HG02623 (cell line): ENCODE measurements around the gene DHX58.

ENCODE experiments used
- ATAC-seq: cut with Tn5 transposase; IDR thresholded peaks from one replicate; pipeline ENCODE4 v1.9.1; 2021; ENCODE audit warnings: moderate library complexity; ENCODE audit not compliant: unreplicated experiment

DHX58 gene

DNA sequence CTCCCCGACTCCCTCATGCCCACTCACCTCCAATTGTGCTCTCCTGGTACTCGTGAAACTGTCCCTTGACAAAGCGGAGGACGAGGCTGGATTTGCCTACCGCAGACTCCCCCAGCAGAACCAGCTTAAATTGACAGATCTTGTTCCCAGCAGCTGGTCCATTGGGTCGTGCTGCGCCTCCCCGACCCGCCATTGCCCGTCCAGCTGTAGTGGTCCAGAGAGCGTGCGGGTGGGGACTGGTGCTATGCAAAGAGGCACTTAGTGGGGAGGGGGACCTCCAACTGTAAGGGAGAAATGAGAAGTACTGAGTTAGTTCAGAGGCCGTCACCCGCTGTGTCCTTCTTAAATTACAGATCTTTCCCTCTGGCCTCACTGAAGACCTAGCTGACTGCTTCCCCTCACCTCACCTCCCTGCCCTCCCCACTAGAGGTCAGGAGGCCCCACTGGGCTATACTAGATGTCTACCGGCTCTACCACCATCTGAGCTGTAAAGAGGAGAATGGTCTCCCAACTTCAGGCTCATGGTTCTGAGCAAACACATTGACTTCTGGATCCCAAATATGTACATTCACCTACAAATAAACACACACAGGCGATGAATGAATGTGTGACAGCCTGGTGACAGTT is 17.9 kb upstream of the DHX58 start:
- ATAC-seq = no peak

DNA sequence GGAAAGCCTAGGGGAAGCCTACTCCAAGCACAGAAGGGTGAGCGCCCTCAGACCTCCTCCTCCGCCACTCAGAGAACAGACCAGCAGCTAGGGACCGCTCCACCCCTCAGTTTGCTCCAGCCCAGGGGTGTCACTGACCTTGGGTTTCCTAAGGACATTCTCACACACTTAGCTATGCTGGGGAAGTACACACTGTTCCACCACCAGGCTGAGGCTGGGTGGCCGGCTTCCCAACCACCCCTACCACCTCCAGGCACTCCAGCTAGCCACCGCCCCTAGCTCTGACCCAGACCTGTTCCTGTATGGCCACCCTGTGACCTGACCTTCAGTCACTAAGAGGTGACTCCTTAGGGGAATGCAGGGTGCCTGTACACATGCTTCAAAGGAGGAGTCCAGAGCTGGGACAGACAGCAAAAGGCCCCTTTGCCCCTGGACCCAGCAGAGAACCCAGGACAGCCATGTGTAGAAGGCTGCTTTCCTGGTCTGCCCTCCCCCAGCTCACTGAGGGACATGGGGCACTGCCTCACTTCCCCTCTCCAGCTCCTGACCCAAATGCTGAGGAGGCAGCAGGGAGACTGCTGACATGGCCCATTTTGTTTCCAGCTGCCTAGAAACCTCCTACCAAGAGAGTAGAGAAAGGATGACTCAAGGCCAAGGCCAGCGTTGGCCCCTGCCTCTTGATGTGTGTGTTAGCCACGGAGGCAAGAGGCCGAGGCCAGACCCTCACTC is 16.8 kb upstream of the DHX58 start:
- ATAC-seq = no peak

DNA sequence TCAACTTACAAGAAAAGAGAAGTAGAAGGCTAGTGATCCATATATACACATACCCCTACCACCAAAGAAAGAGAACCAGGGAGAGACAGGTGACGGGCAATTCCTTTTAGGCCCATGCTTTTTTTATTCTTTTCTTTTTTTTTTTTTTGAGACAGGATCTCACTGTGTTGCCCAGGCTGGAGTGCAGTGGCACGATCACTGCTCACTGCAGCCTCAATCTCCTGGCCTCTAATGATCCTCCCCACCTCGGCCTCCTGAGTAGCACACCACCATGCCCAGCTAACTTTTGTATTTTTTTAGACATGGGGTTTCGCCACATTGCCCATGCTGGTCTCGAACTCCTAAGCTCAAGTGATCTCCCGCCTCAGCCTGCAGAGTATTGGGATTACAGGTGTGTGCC is 14.9 kb upstream of the DHX58 start:
- no peak for ATAC-seq

DNA sequence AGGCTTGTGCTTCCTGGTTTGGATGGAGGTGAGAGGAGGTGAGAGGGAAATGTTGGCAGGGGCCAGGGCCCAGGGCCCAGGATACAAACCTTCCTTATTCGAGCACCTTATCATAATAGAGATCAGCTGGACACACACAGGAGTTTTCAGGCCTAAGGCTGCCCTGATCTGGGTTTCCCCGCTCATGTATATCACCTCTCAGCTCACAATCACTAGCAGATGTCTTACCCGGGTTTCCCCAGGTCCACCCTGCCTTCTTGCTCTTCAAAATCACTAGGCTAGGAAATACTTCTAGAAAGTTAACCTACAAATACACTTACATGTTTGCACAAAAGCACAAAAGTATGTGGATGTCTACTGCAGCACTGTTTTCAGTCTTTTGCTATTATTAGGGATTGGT is 14.3 kb upstream of the DHX58 start:
- no peak for ATAC-seq

DNA sequence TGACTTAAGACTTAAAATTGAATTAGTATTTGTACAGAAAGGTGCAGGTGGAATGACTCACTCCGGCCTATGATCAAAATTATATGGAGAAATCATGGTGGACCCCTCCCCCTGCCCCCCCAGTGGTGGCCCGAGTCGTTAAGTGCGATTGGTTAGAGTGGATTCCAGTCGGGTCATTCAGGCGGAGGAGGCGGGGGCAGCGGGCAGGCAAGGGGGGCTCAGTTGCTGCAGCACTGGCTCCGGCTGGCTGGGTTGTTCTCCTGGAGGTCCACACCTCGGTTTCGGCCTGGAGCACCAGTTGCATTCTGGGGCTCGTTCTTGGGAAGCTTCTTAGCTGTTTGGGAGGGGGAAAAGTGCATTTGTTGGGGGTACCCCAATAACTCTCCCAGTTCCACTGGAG is 13.1 kb upstream of the DHX58 start:
- ATAC-seq = no peak

DNA sequence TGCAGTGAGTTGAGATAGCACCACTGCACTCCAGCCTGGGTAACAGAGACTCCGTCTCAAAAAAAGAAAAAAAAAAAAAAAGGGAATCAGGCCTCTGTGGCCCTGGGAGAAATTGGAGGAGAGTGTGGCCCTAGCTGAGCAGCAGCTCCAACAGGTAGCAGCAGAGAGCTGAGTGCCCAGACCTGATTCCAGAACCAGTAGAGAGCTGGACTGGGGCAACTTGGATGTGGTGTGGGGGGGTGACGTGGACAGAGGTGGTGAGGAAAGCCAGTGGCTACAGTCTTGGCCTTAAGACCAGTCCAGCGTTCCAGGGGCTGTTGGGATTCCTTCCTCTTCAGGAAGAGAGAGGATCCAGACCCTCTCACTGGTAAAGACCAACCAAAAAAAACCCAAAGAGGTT is 11.7 kb upstream of the DHX58 start:
- no peak for ATAC-seq

DNA sequence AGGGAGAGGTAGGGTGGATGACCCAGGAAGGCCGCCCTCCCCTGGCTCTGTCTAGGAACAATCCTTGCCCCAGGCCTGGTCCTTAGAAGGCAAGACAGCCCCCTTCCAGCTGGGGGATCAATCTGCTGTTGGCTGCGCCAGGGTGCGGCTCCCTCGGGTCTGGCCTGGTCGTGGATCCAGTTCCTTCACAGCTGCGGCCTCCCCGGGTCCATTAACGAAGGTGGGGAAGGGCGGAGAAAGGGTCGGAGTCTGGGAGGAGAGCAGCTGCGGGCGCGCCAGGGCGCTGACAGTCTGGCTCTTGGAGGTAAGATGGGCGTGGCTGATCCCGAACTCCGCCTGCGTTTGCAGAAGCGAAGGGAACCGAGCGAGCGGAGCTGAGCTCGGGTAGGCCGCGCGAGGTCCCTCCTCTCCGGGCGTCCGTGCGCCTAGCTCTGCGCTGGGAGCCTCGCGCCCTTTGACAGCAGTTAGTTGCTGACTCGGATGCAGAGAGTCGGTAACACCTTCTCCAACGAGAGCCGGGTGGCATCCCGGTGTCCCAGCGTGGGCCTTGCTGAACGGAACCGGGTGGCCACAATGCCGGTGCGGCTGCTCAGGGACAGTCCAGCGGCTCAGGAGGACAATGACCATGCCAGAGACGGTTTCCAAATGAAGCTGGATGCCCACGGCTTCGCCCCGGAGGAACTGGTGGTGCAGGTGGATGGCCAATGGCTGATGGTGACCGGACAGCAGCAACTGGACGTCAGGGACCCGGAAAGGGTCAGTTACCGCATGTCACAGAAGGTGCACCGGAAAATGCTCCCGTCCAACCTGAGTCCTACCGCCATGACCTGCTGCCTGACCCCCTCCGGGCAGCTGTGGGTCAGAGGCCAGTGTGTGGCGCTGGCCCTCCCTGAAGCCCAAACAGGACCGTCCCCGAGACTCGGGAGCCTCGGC is 10.1 kb upstream of the DHX58 start, which contains the start of gene HSPB9:
TSS of gene HSPB9 (plus strand) at position 434 of the 933 bp plus-strand sequence. CDS start at position 481, 47 bp downstream.
- no peak for ATAC-seq

DNA sequence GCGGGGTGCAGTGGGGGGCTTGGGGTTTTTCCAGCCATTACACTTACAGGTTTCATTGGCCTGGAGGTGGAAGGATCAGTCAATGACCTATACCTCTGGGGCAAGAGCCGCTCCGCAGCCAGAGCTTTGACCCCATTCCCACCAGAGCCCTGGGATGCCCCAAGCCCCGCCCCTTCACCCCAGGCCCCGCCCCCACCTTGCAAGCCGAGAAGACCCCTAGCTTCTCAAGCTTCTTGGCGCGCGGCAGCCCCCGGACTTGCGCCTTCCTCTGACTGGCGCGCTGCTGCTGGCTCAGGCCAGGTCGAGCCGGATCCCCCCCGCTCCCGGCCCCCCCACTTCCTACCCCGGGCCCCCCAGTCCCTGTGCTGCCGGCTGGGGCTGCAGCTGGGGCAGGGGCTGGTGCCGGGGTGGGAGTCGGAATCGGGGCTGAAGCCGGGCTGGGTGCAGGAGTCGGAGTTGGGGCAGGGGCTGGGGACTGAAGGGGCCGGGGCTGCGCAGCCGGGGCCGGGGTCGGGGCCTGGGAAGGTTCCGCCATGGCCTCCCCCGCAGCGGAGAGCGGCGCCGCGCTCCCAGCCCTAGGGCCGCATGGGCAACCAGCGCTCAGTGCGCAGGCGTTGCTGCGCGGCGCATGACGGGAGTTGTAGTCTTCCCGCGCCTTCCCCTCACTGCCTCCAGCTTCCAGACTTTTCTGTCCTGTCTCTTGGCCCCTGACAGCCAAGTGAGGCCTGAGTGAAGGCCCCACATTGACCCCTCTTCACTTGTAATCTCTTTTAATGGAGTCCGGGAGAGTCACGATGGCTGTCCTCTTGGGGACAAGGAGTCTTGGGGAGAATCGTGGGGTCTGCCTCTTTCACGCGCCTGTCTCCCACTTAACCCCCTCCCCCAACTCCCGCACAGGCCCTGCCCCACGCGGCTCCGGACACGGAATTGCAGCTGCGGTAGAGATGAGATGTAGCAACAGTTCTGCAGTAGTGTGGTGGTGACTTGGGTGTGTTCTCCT is 8.6 kb upstream of the DHX58 start, which contains the start of gene KAT2A:
TSS of gene KAT2A (minus strand) at position 598 of the 1,000 bp plus-strand sequence. CDS start at position 535, 63 bp downstream.
- ATAC-seq = peak; percentile 65

DNA sequence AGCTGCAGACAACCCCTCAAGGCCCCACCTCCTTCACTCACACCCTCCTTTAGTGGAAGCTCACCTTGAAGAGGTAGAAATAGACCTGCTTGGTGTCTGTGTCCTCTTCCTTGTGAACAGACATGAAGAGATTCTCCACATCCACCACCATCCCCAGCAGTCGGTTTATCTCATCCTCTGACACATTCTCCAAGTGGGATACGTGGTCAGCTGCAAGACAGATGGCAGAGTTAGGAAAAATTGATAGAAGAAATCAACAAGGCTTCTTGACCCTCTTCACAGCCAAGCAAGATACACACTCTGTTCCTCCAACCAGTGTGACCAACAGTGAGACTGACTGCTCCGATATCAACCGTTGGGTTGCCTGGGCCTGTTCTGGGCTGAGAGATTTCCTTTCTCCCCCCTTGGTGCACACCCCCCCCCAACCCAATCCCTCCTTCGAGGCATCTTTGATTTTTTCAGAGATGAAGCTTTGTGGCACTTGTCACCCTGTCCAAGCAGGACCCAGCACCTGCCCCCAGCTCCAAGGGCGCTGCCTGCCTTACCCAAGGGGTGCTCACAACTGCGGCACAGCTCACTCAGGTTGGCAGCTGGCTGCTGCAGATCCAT is 7.8 kb upstream of the DHX58 start:
- ATAC-seq = no peak

DNA sequence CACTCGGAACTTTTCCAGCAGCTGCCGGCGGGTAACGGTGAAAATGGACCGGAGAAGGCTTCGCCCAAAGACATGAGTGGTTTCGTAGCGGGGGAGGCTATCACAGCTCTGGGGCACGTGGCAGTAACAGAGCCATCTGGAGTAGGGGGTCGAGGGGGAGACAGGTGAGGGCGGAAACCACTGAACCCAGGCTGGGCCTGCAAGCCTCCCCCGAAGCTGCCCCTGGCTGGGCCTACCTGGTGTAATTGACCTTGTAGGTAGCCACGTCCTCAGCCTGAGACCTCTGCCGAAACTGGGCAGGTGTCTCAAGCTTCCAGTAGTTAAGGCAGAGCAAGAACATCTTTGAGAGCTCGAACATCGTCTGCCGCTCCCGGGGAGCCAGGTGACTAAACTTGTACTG is 6.8 kb upstream of the DHX58 start:
- no peak for ATAC-seq

DNA sequence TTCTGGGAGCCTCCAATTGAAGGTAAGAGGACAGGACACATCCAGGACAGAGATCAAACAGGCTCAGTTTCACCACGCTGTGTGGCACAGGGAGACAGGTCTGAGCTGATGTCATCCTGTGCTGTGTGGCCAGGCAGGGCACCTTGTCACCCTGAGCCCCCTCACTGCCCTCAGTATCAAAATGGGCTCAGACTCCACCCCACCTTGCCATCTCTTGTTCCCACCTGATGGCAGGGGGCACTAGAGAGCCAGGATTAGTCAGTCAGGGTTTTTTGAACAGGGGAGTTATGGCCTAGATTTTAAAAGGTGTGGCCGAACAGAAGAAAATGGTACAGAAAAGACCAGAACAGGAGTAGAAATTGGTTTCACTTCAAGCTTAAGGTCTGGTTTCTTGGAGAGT is 6.0 kb upstream of the DHX58 start:
- no peak for ATAC-seq

DNA sequence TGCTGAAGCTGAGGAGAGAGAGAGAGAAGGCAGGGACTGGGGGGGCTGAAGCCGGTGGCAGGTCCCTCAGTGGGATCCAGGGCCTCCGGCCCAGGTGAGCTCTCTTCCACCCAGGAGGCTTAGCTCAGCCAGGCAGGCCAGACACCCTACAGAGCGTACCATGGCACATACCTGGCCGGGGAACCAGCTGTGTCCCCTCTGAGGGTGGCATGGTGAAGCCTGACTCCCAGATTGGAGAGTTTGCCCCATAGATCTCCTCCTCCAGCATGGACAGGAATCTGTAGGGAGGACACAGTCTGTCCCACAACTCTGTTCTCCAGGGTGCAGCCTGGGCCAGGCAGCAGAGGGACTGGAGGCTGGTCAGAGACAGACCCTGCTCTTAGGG is 5.6 kb upstream of the DHX58 start:
- ATAC-seq = no peak

DNA sequence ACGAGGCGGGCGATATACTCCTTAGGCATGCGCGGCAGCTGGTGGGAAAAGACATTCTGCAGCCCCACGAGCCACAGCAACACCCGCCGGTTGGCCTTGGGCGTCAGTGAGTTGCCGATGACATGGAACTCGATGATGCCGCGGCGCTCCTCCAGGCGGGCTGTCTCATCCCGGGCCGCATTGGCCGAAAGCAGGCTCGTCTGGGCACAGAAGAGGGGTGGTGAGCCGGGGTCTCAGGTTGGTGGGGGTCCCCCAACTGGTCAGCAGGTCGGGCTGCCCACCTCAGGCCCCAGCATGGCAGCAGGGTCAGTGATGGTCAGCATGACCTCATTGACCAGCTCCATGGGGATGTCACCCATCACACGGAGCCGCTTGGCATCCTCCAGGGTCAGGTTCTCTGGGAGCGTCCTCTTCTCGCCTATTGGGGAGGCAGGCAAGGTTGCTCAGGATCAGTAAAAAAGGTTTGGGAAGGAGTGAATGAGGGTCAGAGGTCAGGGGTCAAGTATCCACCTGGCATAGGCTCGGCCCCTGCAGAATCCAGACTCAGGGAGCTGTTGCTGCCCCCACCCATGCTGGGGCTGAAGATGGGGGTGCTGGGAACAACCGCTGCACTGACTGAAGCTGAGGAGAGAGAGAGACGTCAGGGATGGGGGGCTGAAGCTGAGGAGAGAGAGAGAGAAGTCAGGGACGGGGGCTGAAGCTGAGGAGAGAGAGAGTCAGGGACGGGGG is 5.0 kb upstream of the DHX58 start:
- no peak for ATAC-seq

DNA sequence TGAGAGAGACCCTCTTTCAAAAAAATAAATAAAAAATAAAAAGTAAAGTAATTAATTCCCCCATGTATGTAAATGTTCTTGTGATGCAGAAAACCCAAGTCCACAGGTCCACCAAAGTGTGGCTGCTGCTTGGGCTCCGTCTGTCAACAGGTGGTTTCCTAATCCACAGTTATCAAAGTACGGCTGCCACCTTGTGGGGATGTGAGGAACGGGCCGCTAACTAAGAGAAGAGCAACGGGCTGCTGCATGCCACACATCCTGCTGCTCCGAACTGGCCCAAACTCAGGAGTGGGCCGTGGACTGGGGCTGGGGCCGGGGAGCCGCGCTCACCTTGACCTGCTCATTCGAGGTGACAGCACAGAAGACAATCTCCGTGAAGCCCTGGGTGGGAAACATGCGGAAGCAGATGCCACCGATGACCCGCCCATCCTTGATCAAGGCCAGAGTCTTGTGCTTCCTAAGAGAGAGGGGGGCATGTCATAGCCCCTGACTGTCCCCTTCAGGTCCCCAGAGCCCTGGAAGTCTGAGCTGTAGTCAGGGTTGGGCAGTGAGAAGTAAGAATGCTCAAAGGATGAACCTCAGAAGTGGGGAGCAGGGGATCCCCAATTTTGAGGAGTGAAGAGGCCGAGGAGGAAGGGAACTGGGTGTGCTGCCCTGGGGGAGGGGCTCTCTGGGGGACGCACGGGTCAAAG is 4.3 kb upstream of the DHX58 start:
- no peak for ATAC-seq

DNA sequence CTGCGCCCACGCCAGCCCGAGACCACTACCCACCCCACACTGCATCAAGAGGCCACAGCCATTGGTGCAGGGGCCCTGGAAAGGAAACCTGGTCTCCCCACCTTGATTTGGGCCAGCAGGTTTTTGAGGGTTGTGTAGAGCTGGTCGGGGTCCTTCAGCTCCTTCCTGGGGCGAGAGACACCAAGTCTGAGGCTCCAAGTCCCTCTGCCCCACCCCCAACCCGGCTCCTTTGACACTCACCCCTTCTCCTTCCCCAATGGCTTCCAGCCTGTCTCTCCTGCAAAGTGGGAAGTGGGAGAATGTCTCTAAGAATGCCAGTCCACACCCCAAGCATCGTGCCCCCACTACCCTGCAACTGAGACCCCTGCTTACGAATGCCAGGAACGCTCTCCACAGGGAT is 1.6 kb upstream of the DHX58 start:
- no peak for ATAC-seq

DNA sequence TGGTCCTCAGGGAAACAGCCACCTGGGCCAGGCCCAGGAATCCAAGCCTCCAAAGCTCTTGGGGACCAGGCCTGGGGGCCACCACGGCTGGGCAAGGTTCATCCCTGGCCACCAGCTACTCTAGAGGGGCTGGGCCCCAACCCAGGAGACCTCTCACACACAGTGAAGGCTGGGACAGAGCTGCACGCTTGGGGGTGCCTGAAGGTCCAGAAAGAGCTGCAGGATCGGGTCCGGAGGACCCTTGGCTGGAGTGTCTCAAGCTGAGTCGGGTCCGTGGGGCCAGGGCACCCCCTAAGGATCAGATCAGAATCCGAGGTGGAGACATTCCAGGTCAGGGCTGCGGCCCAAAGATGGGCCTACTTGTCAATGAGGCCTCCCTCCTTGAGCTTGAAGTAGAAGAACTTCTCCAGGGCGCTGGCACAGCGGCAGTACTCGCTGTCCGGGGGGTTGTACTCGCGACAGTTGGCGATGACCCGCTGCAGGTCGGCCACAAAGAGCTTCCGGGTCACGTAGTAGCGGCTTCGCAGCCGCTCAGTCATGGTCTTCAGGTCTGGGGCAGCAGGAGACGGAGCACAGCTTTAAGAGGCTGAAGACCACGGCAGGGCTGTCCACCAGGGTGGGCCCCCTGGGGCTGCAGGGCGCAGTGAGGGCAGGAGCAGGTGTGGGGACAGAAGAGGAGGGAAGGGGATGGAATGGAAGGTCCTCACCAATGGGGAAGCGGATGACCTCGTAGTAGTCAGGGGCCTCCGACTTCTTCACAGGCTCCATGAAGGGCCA is 967 bp upstream of the DHX58 start:
- no peak for ATAC-seq

DNA sequence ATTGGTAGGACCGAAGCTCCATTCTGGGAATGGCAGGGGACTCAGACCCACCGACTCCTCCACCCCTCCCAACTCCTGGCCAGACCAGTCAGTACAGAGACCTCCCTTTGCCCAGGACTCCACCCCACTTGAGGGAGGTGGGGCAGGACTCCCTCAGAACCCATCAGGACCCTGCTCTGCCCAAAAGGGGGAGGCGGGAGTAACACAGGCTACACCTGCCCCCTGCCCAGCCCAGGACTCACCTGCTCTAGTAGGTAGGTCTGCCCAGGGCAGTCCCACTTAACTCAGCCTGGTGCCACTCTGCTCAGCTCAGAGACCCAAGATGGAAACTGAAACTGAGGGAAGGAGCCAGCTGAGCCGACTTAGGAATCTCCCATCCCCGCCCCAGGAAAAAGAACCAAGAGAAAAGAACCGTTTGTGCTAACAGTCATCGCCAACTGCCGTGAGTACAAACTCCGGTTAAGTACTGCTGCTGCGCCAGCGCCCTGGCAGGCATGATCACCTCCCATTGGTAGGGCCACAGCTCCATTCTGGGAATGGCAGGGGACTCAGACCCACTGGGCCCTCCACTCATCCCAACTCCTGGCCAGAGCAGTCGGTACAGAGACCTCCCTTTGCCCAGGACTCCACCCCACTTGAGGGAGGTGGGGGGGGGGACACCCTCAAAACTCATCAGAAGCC is 503 bp downstream of the DHX58 start:
- ATAC-seq = no peak
